Measurements from ENCODE around the gene ADK. TPM values are rescaled to one million over a fixed set of nuclear protein-coding genes. Genes with fewer than 3 reads are reported as not detected.

ADK gene
- total RNA-seq, 1 donor from 2014 or later: 46.1 TPM

DNA sequence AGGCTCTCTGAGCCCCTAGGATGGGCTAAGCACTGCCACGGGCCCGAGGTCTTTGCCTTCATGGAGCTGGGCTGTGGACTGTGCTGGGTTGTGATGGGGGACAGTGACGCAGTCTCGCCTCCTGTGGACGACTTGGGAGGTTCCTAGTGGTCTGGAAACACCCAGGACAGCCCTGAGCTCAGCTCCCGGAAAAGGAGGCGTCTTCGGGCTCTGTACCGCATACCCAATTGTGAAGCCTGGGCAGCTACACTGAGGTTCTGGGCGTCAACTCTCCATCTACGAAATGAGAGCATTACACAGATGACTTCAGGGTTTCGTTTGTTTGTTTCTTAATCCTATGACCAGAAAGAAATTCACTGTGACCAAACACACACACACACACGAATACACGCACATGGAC is 595.8 kb downstream of the ADK start:
- Mint-ChIP-seq H3K27ac (no peak overlapping the region), H3K4me3 (no peak overlapping the region), H3K4me1 (peaks cover 9% of the 10 kb centered on the region), H3K27me3 (no peaks in the 10 kb centered on the region), H3K36me3 (ENCODE audit: low read depth) (no peaks in the 10 kb centered on the region), H3K9me3 (no peaks in the 10 kb centered on the region)
- DNase-seq (no peak), ATAC-seq (ENCODE audit: low read depth) (no peak)
- intact Hi-C loops (cut with micrococcal nuclease): no loop called here
- POLR2A ChIA-PET: no interaction called here
- CTCF ChIA-PET: no interaction called here
- TF ChIP-seq, protein P1, sequence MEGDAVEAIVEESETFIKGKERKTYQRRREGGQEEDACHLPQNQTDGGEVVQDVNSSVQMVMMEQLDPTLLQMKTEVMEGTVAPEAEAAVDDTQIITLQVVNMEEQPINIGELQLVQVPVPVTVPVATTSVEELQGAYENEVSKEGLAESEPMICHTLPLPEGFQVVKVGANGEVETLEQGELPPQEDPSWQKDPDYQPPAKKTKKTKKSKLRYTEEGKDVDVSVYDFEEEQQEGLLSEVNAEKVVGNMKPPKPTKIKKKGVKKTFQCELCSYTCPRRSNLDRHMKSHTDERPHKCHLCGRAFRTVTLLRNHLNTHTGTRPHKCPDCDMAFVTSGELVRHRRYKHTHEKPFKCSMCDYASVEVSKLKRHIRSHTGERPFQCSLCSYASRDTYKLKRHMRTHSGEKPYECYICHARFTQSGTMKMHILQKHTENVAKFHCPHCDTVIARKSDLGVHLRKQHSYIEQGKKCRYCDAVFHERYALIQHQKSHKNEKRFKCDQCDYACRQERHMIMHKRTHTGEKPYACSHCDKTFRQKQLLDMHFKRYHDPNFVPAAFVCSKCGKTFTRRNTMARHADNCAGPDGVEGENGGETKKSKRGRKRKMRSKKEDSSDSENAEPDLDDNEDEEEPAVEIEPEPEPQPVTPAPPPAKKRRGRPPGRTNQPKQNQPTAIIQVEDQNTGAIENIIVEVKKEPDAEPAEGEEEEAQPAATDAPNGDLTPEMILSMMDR (IDR thresholded peaks at IDR 0.05): no peak

DNA sequence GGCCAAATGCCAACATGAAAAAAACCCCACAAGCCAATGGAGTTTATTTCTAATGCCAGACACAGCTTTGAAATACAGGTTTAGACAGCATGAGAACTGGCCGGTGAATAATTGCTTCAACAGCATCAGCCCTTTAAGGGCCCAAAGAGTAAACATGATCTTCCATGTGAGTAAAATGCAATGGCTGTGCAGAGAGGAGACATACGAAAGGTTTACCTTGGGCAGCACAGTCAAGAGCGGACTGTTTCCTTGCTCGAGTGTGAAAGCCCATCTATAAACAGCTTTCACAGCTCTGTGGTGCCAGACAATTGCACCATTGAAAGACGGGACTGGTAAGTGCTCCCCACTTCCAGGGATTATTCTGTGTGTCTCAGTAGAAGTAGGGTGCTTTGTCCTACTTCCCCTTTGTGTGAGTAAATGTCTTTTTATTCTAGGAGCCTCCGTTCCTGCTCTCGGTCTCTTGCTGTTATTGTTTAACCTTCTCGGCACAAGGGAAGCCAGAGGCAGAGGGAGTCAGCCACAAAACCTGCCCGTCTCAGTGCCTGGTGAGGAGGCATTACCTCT is 597.5 kb downstream of the ADK start:
- ATAC-seq (ENCODE audit: low read depth) (no peak), DNase-seq (no peak)
- ChIA-PET POLR2A (interaction anchor here (1.1 kb wide), 1 partner anchor 286 kb away, joined by 3 read pairs; no protein-coding TSS in a partner anchor), CTCF (no interaction called here)
- Mint-ChIP-seq H3K27ac (no peak overlapping the region), H3K36me3 (ENCODE audit: low read depth) (no peaks in the 10 kb centered on the region), H3K4me3 (no peak overlapping the region), H3K9me3 (no peaks in the 10 kb centered on the region), H3K4me1 (peaks cover 9% of the 10 kb centered on the region), H3K27me3 (no peaks in the 10 kb centered on the region)
- TF ChIP-seq, protein P1 (IDR thresholded peaks at IDR 0.05): no peak
- intact Hi-C loops (cut with micrococcal nuclease): no loop called here

DNA sequence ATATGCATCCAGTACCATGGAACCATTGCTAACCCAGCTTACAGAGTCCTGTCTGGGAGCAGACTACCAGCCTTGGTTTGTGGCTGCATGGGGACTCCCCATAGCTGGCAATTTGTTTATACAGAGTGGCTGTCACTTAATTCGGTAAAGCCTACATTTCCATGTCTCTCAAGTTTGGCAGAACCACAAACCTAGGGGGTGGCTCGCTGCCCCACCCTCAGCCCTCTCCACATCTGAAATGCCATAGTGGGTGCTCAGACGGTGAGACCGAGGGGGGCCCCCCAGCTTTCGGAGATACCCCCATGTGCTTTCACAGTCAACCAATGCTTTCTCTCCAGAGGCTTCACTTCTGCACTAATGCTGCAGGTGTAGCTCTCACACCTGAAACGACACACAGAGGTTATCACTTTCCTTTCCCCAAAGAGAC is 599.8 kb downstream of the ADK start:
- Mint-ChIP-seq H3K4me1 (peaks cover 9% of the 10 kb centered on the region), H3K27ac (no peak overlapping the region), H3K9me3 (no peaks in the 10 kb centered on the region), H3K4me3 (no peak overlapping the region), H3K36me3 (ENCODE audit: low read depth) (no peaks in the 10 kb centered on the region), H3K27me3 (no peaks in the 10 kb centered on the region)
- ChIA-PET CTCF (no interaction called here), POLR2A (interaction anchor here (0.7 kb wide), 1 partner anchor 220 kb away, joined by 6 read pairs; no protein-coding TSS in a partner anchor)
- DNase-seq (no peak), ATAC-seq (ENCODE audit: low read depth) (peak; percentile 60)
- intact Hi-C loops (cut with micrococcal nuclease): loop anchor here (2.0 kb wide), 1 partner anchor 268 kb away; no protein-coding TSS in a partner anchor
- TF ChIP-seq, protein P1 (IDR thresholded peaks at IDR 0.05): no peak

DNA sequence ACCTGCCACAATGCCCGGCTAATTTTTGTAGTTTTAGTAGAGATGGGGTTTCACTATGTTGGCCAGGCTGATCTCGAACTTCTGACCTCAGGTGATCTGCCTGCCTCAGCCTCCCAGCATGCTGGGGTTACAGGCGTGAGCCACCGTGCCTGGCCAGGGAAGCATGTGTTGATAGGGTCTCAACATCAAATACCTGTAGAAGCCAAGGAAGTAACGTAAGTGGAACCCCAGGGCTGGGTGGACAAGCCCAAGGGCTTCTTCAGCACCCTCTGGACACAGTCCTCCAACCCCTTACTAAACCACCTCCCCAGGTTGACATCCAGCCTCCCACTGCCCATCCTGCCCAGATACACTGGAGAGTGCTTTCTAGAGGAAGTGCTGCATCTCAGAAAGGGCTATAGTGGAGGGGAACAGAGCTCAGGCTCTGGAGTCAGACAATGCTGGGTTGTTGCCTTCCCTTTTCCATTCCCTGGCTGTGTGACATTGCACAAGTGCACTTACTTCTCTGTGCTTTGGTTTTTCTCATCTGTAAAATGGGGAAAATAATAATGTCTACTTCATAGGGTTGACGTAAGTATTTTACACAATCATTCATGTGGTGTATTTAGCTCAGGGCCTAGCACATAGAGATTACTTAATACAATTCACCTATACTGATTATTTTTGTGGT is 601.5 kb downstream of the ADK start:
- no peak for DNase-seq
- Mint-ChIP-seq H3K9me3 (no peaks in the 10 kb centered on the region), H3K27me3 (no peaks in the 10 kb centered on the region), H3K4me1 (peaks cover 9% of the 10 kb centered on the region), H3K27ac (no peak overlapping the region), H3K4me3 (no peak overlapping the region), H3K36me3 (ENCODE audit: low read depth) (no peaks in the 10 kb centered on the region)
- no peak for ATAC-seq (ENCODE audit: low read depth)
- intact Hi-C loops (cut with micrococcal nuclease): no loop called here
- ChIA-PET CTCF (no interaction called here), POLR2A (no interaction called here)
- TF ChIP-seq, protein P1 (IDR thresholded peaks at IDR 0.05): no peak

DNA sequence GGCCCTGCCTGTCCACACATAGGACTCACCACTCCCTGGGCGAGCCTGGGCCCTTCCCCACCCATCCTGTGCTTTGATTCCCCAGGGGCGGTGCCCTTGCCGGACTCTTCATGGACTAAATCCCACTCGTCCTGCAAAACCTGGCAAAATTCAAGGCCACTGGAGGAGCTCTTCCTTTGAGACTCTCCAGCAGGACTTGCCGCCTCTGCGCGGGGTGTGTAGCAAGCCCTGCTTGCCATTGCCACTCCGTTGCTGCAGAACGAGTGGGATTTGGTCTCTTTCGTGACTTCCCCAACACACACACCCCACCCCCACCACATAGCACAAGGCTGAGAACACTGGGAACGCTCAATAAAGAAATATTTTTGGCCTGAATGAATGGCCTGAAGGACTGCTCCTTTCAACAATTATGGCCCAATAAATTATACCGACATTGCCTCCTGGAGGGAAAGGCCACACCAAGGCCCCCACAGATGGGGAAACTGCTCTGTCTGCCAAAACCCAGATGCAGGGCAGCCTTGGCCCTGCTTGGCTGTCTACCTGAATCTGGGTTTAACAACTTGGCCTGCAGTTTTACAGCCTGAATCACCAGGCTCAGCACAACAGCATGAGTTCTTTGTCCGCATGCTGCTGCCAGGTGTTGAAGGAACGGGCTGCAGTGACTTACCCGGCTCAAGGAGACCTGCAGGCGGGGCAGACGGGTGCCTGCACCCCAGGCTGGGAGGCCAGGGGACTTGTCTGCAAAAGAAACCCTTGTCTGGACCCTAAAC is 602.6 kb downstream of the ADK start:
- intact Hi-C loops (cut with micrococcal nuclease): no loop called here
- Mint-ChIP-seq H3K4me3 (no peak overlapping the region), H3K27me3 (no peaks in the 10 kb centered on the region), H3K27ac (no peak overlapping the region), H3K4me1 (peaks cover 9% of the 10 kb centered on the region), H3K9me3 (no peaks in the 10 kb centered on the region), H3K36me3 (ENCODE audit: low read depth) (no peaks in the 10 kb centered on the region)
- TF ChIP-seq, protein P1 (IDR thresholded peaks at IDR 0.05): no peak
- POLR2A ChIA-PET: no interaction called here
- CTCF ChIA-PET: no interaction called here
- DNase-seq (no peak), ATAC-seq (ENCODE audit: low read depth) (no peak)

Data from activated B cell treated with CpG ODN at 0.5 μM for 24 hours (primary cell).